NCI-H2107 treated with DMSO at 0.1 percent for 48 hours (cell line): Measurements from ENCODE around the gene SPEN.
"Not testable (repeated sequence)": the region's sequence is repeated elsewhere in the genome, so short reads cannot be mapped to it uniquely, and the experiment has no call there.

Source experiments
- DNase-seq: peaks from one replicate; lab custom pipeline; 2025; ENCODE audit not compliant: unreplicated experiment; lab: John Stamatoyannopoulos, UW

The SPEN gene

DNA sequence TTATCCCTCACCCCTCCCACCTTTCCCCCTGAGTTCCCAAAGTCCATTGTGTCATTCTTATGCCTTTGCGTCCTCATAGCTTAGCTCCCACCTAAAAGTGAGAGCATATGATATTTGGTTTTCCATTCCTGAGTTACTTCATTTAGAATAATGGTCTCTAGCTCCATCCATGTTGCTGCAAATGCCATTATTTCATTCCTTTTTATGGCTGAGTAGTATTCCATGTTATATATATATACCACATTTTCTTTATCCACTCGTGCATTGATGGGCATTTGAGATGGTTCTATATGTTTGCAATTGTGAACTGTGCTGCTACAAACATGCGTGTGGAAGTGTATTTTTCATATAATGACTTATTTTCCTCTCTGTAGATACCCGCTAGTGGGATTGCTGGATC is 130.4 kb downstream of the SPEN start:
- not testable (repeated sequence) for DNase-seq

DNA sequence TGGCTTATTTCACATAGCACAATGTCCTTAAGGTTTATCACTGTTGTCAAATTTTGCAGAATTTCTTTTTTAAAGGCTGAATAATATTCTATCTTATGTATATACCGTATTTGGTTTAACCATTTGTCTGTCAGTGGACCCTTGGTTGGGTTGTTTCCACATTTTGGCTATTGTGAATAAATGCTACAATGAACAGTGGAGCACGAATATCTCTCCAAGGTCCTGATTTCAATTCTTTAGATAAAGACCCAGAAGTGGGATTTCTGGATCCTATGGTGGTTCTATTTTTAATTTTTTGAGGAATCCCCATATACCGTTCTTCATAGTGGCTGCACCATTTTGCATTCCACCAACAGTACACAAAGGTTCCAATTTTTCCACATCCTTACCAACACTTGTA is 134.2 kb downstream of the SPEN start:
- no peak for DNase-seq

DNA sequence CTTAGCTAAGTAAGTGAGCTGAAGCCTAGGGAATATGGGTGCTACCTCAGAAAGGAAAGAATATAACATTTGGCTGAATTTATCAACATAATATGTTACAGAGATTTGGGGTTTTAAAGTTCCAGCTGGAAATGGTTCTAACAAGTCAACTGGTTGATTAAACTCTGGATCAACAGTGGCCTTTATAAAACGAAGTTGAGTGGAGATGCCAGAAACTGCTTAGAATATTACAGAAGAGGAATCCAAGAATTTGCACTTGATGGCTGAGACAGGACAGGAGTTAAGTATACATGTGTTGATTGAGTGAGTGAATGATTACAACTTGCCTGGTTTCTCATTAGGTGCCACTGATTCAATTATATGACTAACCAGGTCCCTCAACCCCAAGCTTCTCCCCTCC is 135.8 kb downstream of the SPEN start:
- DNase-seq: no peak

DNA sequence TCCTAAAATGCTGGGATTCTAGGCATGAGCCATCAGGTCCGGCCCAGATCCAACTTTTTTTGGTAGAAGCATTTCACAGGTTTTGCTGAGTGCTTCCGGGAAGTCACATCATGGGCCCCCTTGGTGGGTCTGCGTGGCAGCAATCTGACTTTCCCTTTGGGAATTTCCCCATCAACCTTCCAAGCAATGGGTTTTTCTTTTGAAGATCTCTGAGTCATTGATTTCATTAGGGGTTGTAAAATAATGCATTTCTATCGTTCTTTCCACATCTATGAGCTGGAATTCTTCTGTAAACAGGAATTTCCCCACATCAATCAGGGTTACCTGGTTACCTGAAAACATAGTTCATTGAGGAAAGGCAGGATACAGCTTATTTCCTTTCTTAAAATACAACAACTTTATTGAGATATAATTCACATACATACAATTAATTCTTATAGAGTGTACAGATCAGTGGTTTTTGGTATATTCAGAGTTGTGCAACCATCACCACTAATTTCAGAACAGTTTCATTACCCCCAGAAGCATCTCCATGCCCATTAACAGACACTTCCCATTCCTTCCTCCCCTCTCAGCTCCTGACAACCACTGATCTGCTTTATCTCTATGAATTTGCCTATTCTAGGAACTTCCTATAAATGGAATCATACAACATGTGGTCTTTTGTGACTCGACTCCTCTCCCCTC is 138.2 kb downstream of the SPEN start:
- no peak for DNase-seq

DNA sequence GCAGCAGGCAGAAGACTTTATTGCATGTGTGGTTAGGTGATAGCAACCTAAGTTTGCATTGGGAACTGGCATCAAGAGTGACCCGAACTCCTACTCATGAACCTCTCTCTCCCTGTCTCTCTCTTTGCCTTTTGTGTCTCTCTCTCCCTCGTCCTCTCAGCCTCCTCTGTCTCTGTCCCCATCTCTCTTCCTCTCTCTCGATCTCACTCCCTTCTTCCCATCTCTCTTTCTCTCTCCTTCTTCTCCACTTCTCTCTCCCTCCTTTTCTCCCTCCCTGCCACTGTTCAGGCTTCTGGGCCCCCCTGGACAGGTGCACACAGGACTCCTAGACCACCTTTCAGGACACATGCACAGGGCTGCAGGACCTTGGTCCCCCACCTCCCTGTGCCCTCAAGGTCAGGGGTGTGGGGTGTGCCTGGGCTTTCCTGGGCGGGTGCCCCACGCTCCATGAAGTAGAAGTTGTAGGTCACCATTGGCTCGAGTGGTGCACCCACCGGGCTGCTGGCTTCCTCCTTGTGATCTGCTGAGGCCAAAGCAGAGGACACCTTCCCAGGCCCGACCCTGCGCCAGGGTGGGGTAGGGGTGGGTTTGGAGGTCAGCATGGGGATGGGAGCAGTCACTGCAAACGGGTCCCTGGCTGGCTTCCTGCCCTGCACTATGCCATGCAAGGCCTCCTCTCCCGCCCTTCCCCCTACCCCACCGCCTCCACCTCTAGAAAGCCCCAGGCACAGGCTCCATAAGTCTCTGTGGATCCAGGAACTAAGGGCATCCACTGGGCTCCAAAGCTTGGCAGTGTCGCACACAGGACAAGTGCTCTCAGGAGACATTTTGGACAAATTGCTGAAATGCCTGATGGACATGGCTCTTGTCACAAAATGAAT is 141.6 kb downstream of the SPEN start:
- DNase-seq: no peak

DNA sequence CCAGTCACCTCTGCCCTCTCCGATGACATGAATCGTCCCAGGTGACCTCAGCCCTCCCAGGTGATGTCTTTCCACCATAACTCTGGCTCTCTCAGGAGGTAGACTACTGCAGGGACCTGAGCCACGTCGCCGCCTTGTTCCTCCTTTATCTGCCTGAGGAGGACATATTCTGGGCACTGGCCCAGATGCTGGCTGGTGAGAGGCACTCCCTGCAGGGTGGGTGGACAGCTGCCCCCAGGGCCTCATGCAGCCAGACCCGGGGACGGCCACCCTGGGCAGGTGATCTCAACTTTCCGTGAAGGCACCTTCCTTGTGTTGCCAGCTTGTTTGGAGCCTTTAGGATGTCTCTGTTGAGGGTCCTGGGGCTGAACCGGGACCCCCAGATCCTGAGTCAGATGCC is 142.3 kb downstream of the SPEN start:
- no peak for DNase-seq
